GM21423 (cell line): ENCODE data around the gene NTMT1.
"Not testable (repeated sequence)": the region's sequence is repeated elsewhere in the genome, so short reads cannot be mapped to it uniquely, and the experiment has no call there.

Experiments used
- ATAC-seq: cut with Tn5 transposase; IDR thresholded peaks from one replicate; pipeline ENCODE4 v1.9.1; 2021; ENCODE audit warnings: mild to moderate bottlenecking, moderate library complexity; ENCODE audit not compliant: unreplicated experiment

Gene NTMT1

DNA sequence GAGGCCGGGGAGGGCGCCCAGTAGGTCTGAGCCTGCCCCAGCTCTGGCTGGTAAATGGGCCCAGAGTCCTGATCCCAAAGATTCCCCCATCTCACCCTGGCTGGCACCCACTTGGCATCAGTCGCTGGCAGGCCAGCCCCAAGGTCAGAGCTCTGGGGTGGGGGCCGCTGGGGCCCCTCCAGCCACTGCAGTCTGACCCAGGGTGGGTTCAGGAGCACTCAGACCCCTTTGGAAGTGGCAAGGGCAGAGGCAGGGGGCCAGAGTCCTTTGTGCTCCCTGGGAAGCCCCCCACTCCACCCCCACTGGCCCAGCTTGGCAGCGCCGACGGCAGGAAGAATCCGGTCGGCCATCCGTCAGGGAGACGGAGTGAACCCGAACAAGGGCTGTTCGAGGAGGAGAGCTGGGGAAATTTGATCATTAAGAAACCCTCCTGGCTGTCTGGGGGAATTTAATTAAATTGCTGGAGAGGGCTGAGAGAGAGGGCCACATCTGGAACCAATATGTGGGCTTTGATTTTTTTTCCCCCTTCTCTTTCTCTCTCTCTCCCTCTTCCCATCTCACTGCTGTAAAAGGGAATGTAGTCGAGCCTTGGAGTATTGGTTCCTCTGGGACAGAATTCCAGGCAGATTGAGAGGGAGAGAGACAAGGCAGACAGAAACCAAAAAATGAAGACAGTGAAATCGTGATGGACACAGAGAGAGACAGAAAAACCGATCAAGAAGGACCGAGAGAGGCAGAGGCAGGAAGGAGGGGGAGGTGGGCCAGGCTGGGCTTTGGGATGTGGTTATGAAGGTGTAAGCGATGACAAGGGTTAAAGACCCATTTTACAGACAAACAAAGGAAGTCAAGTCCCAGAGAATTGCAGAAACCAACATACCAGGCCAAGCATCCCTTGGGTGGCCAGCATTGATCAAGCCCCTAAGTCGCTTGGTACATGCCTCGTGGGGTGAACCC is 24.0 kb downstream of the NTMT1 start:
- no peak for ATAC-seq

- no peak for ATAC-seq
Measured at GRCh38 chr9:129650680-129651235, 24.8 kb downstream of the NTMT1 start.

DNA sequence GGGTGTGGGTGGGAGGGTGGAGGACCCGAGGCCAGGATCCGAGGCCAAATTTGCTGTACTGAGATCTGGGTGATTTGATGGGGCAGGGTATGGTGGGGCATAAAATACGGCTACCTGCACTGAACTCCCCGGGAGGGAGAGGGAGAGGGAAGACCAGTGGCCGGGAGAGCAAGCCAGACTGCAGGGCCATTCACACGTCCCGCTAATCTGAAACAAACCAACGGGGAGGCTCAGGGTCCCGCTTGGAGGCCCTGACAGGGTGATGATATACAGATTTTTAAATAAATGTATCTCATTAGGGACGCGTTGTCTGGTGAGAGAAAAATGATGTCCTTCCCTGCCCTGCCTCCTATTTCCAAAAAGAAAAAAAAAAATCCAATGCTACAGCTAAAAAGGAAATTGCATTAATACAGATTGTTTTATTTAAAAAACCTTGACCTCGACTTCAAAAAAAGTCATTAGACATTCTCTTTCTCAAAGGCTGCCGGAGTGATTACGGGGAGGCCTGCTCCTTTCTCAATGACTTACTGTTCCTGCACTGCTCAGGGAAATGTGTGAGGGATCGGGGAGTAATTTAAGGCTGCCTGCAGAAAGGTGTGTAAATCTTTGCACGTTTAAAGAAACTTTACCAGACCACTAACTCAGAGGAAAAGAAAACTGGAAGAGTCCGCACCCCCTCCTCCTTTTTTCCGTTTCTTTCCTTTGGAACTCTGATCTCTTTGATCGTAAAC is 28.0 kb downstream of the NTMT1 start:
- no peak for ATAC-seq

- no peak for ATAC-seq
Measured at GRCh38 chr9:129654554-129655040, 28.6 kb downstream of the NTMT1 start.

DNA sequence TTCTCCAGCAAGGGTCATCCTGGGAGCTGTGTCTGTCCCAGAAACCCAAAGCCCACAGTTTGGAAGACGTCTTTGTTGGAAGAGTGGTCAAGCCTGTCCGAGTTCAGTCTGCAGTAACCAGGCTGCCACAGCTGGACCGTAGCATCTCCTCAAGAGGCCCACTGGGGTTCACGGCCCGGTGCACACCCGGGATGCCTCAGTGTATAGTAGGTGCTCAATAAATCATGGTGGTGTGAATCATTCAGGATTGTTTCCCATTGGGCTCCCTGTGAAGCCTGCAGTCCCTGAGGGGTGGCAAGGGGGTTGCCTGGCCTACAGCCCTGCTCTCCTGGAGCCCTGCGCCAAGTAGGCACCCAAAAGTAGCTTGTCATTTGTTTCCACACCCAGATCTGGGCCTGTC is 29.2 kb downstream of the NTMT1 start:
- no peak for ATAC-seq

DNA sequence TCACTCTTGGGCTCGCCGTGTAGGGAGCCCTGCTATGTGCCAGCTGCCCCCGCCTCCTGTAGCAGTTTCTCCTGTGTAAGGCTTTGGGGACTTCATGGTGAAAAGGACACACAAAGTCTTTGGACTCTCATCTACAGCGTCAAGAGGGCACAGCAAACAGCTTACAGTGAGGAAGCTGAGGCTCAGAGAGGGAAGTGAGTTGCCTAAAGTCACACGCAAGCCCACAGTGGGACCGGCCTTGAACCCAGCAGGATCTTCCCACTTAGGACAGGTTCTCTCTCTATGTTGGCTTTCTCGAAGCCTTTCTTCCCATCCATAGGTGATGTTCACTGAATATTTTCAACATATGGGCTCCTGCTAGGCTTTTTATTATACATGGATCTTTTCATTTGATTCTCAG is 29.7 kb downstream of the NTMT1 start:
- no peak for ATAC-seq

- no peak for ATAC-seq
Measured at GRCh38 chr9:129656795-129657390, 30.9 kb downstream of the NTMT1 start.

DNA sequence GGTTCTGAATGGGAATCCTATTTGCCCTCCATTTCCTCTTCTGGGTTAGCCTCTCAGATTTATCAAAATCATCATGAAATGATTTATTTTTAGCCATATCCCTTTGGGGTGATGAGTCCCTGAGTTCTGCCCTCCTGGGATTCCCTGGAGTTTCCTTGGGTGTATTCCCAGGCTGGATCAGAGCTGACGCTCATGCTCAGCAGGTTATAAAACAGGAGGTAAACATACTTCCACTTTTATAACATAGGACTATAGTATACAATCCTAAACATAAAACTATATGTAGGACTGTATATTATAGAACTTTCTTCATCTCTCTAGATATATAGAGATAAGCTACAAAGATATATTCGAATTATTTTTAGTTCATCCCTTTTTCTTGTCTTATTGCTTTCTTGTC is 35.1 kb downstream of the NTMT1 start:
- no peak for ATAC-seq

DNA sequence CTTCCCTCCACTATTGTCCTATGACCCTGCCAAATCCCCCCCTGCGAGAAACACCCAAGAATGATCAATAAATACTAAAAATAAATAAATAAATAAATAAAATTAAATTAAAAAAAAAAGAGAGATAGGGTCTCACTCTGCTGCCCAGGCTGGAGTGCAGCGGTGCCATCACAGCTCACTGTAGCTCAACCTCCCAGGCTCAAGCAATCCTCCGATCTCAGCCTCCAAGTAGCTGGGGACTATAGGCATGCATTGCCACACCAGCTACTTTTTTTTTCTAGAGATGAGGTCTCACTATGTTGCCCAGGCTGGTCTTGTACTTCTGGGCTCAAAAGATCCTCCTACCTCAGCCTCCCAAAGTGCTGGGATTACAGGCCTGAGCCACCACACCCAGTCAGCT is 36.3 kb downstream of the NTMT1 start:
- not testable (repeated sequence) for ATAC-seq

DNA sequence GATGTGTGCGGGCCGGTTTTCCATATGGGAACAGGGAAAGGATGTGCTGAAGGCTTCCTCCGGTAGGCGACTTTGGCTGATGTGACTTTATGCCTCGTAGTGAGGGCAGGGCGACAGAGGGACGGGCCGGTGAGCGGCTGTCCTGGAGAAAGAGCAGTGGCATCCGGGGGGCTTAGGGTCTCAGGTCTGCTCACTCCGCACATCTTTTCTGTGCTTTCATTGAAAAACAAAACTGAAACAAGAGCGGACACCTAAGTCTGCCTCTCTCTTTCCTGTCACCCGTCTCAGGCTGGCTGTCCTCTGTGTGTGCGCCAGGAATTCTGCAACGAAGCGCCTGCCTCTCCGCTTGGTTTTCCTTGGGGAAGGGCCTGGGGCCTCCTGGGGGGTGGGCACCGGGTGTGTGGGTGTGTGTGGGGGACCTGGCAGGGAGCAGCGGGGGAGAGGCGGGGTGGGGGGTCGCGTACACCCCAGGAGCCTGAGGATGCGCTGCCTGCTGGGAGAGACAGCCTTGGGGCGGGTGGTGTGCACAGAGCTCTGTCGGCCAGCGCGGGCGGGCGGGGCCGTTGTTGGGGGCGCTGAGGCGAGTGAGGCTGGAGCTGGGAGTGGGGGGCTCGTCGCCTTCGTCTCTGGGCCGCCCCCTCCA is 38.9 kb downstream of the NTMT1 start:
- no peak for ATAC-seq

DNA sequence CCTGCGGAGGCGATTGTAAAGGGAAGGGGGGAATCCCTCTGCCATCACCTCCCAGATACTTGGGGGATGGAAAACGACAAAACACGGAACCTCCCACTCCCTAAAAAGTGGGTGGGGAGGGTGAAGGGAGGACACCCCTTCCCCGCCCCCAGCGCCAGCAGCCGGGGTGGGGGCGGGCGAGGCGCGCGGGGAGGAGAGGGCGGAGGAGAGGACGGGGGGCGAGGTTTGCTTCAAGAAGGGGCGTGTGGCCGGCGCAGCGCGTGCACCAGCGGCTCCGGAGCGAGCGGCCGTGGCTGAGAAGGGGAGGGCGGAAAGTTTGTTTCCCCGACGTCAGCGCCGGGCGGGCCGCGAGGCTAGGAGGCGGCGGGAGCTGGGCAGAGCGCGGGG is 39.4 kb downstream of the NTMT1 start, which contains the start of gene PRRX2:
PRRX2 (plus strand) TSS at position 259 of the 387 bp plus-strand sequence. CDS start 221 bp downstream, outside the sequence.
- ATAC-seq, result no peak

DNA sequence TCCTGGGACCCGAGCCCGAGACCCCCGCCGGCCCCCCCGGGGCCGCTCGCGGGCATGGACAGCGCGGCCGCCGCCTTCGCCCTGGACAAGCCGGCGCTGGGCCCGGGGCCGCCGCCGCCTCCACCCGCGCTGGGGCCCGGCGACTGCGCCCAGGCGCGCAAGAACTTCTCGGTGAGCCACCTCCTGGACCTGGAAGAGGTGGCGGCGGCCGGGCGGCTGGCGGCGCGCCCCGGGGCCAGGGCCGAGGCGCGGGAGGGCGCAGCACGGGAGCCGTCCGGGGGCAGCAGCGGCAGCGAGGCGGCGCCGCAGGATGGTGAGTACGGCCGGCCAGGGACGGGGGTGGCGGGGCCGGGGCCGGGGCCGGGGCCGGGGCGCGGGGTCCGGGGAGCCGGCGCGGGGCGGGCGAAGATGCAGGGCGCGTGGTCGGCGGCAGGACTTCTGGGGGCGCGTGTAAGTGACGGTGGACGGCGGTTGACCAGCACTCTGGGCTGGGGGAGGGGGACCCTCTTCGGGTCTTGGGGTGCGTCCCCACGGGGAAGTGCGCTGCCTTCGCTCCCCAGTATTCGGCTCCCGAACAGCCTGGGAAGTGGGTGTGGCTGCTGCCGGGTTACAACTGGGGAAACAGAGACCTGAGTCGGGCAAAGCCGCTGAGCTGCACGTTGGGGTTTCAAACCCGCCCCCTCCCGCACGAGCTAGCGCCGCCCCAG is 40.0 kb downstream of the NTMT1 start:
- ATAC-seq, result no peak

DNA sequence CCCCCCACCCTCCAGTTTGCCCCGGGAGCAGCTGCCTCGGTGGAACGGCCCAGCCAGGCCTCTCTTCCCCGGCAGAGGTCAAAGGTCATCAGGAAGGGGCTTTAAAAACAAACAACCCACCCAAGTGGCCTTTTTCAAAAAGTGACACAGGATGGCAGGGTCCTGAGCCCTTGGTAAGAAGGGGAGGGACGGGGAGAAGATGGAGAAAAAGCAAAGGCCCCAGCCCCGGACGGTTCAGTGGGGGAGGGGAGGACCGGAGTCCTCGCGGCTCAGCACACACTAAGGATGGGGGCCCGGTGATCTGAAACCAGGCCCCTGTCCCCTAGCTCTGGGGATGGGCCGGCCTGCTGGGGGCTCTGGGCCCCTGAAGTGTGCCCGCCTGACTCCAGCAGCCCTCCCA is 40.6 kb downstream of the NTMT1 start:
- no peak for ATAC-seq

DNA sequence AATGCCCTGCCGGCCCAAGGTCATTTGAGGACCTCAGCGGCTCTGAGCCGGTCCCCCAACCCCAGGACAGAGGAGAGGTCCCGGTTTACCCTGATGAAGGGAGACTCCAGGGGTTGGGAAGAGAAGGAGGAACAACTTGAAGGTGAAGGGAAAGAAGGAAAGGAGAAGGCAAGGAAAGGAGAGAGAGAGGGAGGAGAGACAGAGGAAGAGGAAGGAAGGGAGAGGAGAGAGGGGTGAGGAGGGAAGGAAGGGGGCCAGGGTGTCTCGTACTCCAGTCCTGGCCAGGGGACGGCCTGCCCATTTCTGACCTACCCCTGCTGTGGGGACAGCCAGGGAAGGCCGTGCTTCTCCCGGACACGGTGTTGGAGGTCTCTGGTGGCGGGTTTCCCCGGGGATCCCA is 41.4 kb downstream of the NTMT1 start:
- no peak for ATAC-seq

- ATAC-seq, result no peak
Measured at GRCh38 chr9:129667850-129668249, 41.9 kb downstream of the NTMT1 start.

GRCh38 chr9:129669141-129669718 is 43.3 kb downstream of the NTMT1 start:
- no peak for ATAC-seq

GRCh38 chr9:129669946-129670345 is 44.0 kb downstream of the NTMT1 start:
- no peak for ATAC-seq

DNA sequence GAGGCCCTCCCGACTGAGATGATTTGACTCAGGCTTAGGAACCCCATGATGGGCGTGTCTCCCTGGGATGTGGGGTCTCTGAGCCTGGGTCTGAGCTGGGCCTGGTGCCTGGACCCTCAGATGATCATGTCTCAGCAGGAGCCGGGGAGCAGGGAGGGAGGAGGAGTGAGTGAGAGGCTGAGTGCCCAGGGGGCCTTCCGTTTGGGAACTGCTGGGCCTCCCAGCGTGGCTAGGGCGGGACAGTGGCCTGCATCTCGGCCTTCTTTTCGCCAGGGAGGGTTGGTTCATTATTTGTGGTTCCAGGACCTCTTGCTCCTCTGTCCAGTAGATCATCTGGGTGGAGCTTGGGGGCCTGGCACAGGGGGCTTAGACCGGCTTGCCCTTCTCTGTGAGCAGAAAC is 45.1 kb downstream of the NTMT1 start:
- ATAC-seq, result no peak

GRCh38 chr9:129671519-129671918 is 45.6 kb downstream of the NTMT1 start:
- no peak for ATAC-seq

DNA sequence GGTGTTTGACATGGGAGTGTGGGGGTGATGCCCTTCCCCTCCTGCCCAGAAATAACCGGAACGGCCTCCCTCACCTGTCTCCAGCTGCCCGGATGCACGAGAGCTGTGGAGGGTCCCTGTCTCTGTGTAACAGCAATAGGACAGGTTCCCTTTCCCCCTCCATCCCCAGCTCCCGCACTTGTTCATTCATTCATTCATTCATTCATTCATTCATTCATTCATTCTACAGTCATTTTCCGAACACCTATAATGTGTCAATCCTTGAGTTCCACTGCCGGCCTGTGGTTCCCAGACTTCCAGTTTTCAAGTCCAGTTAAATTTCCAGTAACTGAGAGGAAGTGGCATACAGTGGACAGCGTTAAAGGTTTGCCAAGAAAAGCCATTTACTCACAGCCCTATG is 46.7 kb downstream of the NTMT1 start:
- ATAC-seq, result no peak
